Adrenal gland (tissue), 5 donors: ENCODE data around the gene SLC26A4.

ENCODE experiments used
- CTCF ChIP-seq, 6 experiments: fragments of 450-650 bp in 4 of 6; fragments of 200-600 bp in 2 of 6; sonication (generic) in 1 of 6; IDR thresholded peaks; 1 replicate in 5 of 6; 2 replicates in 1 of 6; pipeline versions ENCODE4 v1.5.1 to v1.8.0; 2016 to 2021; ENCODE audit warnings: antibody characterized with exemption in 6 of 6, mild to moderate bottlenecking in 2 of 6, moderate library complexity in 1 of 6
- POLR2A ChIP-seq, 2 donors: fragments of 450-650 bp; IDR thresholded peaks; one replicate each; pipeline ENCODE4 v1.6.1; 2017; ENCODE audit warnings: antibody characterized with exemption in 2 of 2, mild to moderate bottlenecking in 2 of 2, moderate library complexity in 1 of 2
- donor health status: DM: no; HTN: no; CAD: no.

DNA sequence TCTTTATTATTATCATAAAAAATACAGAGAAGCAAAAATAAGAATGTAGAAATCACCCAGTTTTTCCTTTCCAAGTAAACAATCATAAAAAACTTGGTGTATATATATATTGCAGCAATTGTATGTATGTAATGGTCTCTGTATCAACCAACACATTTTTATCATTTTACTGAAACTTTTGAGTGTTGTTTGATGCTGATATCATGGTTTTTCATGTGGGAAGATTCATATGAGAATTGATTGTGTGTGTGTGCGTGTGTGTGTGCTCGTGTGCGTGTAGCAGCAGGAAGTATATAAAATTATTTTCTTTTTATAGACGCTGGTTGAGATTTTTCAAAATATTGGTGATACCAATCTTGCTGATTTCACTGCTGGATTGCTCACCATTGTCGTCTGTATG lies 22.3 kb downstream of the SLC26A4 start:
- no peak for TF ChIP-seq CTCF (IDR thresholded peaks at IDR 0.05)
- TF ChIP-seq POLR2A (IDR thresholded peaks at IDR 0.05) = no peak
